ENCODE measurements around the gene STYX. TPM values are rescaled to one million over a fixed set of nuclear protein-coding genes. Genes with fewer than 3 reads are reported as not detected.

Gene STYX
- total and polyA plus RNA-seq, 2 of the 8 experiments (the other 6 are each of a cell fraction or from before 2014, with no cell fraction given), result 8.3 to 29.0 TPM

- Histone ChIP-seq H4K20me1 (replicated peaks in 1 of 2; ENCODE audit: control insufficient read depth in 1 of 2, insufficient read depth in 2 of 2, low read length in 2 of 2) (peaks cover 5 to 7% of the 10 kb centered on the region in 2 experiments), H3K23ac (ENCODE audit: insufficient read length) (no peak overlapping the region), H2BK5ac (ENCODE audit: low read depth, low read length) (no peak overlapping the region), H2BK120ac (replicated peaks; ENCODE audit: low read depth, low read length) (no peak overlapping the region), H3K79me2 (ENCODE audit: control insufficient read depth in 1 of 2, insufficient read depth in 2 of 2, low read length in 2 of 2) (peaks cover 0 to 47% of the 10 kb centered on the region in 2 experiments; a peak in 2 of 4 replicates), H3K14ac (ENCODE audit: insufficient read length) (no peak overlapping the region), H2BK20ac (ENCODE audit: low read length) (no peak overlapping the region), H3K36me3 (ENCODE audit: control insufficient read depth in 2 of 4, insufficient read depth in 4 of 4, low read length in 3 of 4) (no peaks in the 10 kb centered on the region; a peak in 2 of 8 replicates), H3K9me3 (ENCODE audit: insufficient read depth in 2 of 2, low read depth in 1 of 2, low read length in 1 of 2) (no peaks in the 10 kb centered on the region), H3K4me2 (ENCODE audit: insufficient read depth in 1 of 2, low read depth in 2 of 2, low read length in 2 of 2) (no peak overlapping the region), H3K9ac (replicated peaks in 1 of 4; ENCODE audit: extremely low read depth in 1 of 4, low read depth in 3 of 4, low read length in 3 of 4) (no peak overlapping the region), H4K8ac (ENCODE audit: extremely low read depth, insufficient read depth, low read length) (no peak overlapping the region), H3K4me3 (ENCODE audit: extremely low read depth in 1 of 4, insufficient read depth in 2 of 4, low read depth in 3 of 4, low read length in 4 of 4) (no peak overlapping the region), H4K91ac (replicated peaks; ENCODE audit: insufficient read length, low read length) (no peak overlapping the region), H3K4ac (replicated peaks; ENCODE audit: insufficient read length, low read depth, low read length) (no peak overlapping the region), H2BK15ac (ENCODE audit: low read length) (no peak overlapping the region), H3K23me2 (ENCODE audit: low read depth, low read length) (no peaks in the 10 kb centered on the region), H2BK12ac (ENCODE audit: low read depth, low read length) (no peak overlapping the region), H3K56ac (replicated peaks; ENCODE audit: insufficient read length, low read depth, low read length) (no peak overlapping the region), H3K79me1 (ENCODE audit: low read depth, low read length) (peaks cover 5% of the 10 kb centered on the region), H3K27ac (ENCODE audit: low read depth, low read length) (no peak overlapping the region), H2AFZ (ENCODE audit: low read length) (no peak overlapping the region), H3K18ac (ENCODE audit: extremely low read depth, low read length) (no peak overlapping the region), H3K4me1 (replicated peaks in 1 of 4; ENCODE audit: control insufficient read depth in 3 of 4, insufficient read depth in 4 of 4, low read length in 3 of 4) (peaks cover 0 to 7% (median 3%) of the 10 kb centered on the region in 4 experiments; a peak in 4 of 7 replicates), H2AK5ac (ENCODE audit: low read depth, low read length) (no peak overlapping the region), H3K27me3 (replicated peaks in 1 of 4; ENCODE audit: control insufficient read depth in 3 of 4, extremely low read depth in 1 of 4, insufficient read depth in 3 of 4, low read length in 3 of 4) (no peaks in the 10 kb centered on the region), H4K5ac (ENCODE audit: insufficient read length, low read depth, low read length) (no peak overlapping the region)
- FAIRE-seq (no peak), DNase-seq (ENCODE audit: low read depth in 1 of 2, low spot score in 2 of 2) (no peak)
- ChIA-PET CTCF (ENCODE audit: partially characterized antibody) (interaction anchor here (1.3 kb wide), 1 partner anchor 20 kb away, joined by 3 read pairs; no protein-coding TSS in a partner anchor), POLR2A (ENCODE audit: partially characterized antibody) (no interaction called here)
- TF ChIP-seq MAX (IDR thresholded peaks at IDR 0.05), result no peak
- no peak for TF ChIP-seq TEAD4 (IDR thresholded peaks at IDR 0.05; ENCODE audit: low read depth, low read length)
- TF ChIP-seq CBX5 (IDR thresholded peaks at IDR 0.05; ENCODE audit: low read depth, low read length), result no peak
- TF ChIP-seq CEBPB (IDR thresholded peaks at IDR 0.05; ENCODE audit: low read depth, low read length), result no peak
- TF ChIP-seq POLR2AphosphoS5 (IDR thresholded peaks at IDR 0.05; ENCODE audit: low read depth, low read length), result no peak
- TF ChIP-seq RXRA (IDR thresholded peaks at IDR 0.05; ENCODE audit: insufficient read depth, low read depth, low read length), result no peak
- TF ChIP-seq KDM5A (IDR thresholded peaks at IDR 0.05; ENCODE audit: low read length), result no peak
- TF ChIP-seq JUN (IDR thresholded peaks at IDR 0.05; ENCODE audit: low read depth, low read length), result no peak
- no peak for TF ChIP-seq ATF2 (IDR thresholded peaks at IDR 0.05; ENCODE audit: low read length)
- WGBS, 2 experiments (ENCODE audit: extremely low coverage in 1 of 2, insufficient coverage in 1 of 2, insufficient read length in 1 of 2, insufficient replicate concordance in 2 of 2, low coverage in 1 of 2, low lambda C conversion rate in 2 of 2, missing lambda C conversion rate in 1 of 2), result 73% methylated on average over 2 of the region's 2 CpGs; no CpG with 5 or more reads in 1 of the 2 experiments
Observed at GRCh38 chr14:52683985-52684520, 45.9 kb upstream of the STYX start.

Measured in H1 (cell line).